ENCODE data around the gene PAX9. TPM values are rescaled to one million over a fixed set of nuclear protein-coding genes. Genes with fewer than 3 reads are reported as not detected.

PAX9 gene
- 1.8 to 2.7 TPM (median 2.3 TPM) in 5 replicates for total RNA-seq (2022; extraction: Qiagen RNA extraction; ENCODE audit: low read depth)

DNA sequence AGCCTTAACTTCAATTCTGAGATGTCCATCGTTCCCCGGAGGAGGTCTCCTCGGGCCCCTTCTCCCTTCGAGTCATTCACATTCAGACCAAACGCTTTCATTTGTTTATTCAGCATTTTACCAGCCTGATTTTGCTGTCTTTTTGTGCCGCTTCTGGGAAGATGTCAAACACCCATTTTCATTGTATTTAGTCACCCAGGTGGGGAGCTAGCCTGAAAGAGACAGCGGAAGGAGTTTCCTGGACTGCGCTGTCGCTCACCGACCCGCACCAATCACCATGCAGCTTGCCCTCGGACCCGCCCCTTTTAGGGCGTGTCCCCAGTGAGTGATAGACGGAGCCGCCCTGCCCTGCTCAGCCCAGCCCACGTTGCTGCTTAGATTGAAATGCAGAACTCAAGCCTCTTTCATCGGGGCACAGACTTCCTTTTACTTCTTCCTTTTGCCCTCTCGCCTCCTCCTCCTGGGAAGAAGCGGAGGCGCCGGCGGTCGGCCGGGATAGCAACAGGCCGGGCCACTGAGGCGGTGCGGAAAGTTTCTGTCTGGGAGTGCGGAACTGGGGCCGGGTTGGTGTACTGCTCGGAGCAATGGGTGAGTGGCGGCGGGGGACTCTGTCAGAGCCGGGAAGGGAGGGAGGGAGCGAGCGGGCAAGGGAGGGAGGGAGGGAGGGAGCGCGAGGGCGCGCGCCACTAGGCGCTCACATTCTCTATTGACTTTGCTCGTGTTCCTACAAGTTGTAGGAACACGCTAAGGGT lies at the start of gene PAX9:
TSS of gene PAX9 (plus strand) at position 355 of the 752 bp plus-strand sequence. CDS start at position 585, 230 bp downstream.

Other genes starting within 250 kb of the PAX9 start
- gene NKX2-1, start 141.6 kb upstream of the PAX9 start, total RNA-seq (2022; extraction: Qiagen RNA extraction; ENCODE audit: low read depth), result 0.03 to 0.06 TPM in 2 of 5 replicates, not detected in the others
- 1.5 to 3.8 TPM (median 2.8 TPM) in 5 replicates for gene NKX2-8, start 79.2 kb upstream of the PAX9 start, total RNA-seq (2022; extraction: Qiagen RNA extraction; ENCODE audit: low read depth)